Measurements from ENCODE around the gene CHD1. TPM values are rescaled to one million over a fixed set of nuclear protein-coding genes. Genes with fewer than 3 reads are reported as not detected.

CHD1 gene
- total RNA-seq: 91.1 and 93.6 TPM in 2 replicates

GRCh38 chr5:98928873-98929709 lies at the start of gene CHD1:
CHD1 (minus strand) TSS chr5:98929007; CDS start chr5:98926386, 2,621 bp downstream.

Small RNA genes lying within 50 kb of the gene (small RNA-seq; reads per million reads assigned to genes)
- not detected for gene RF00019
- gene RNU6-402P: not detected

Other genes with a start within 250 kb of the CHD1 start
- gene RGMB, start 155.3 kb downstream of the CHD1 start, total RNA-seq: 41.1 and 46.4 TPM in 2 replicates